Psoas muscle (tissue), 8 donors: ENCODE data around the gene HEXIM1. TPM values are rescaled to one million over a fixed set of nuclear protein-coding genes. Genes with fewer than 3 reads are reported as not detected.

ENCODE experiments used
- ATAC-seq, 4 donors: fragments of 200-7000 bp; cut with Tn5 transposase; one replicate each; pipeline ENCODE4 v1.9.1; 2020; ENCODE audit warnings: moderate library complexity in 3 of 4, mild to moderate bottlenecking in 2 of 4
- DNase-seq, 2 donors: peaks; one replicate each; pipeline ENCODE4 v3.0.0-alpha.2; 2020
- H3K27ac ChIP-seq: fragments of 200-600 bp; one replicate; pipeline ENCODE4 v1.8.0; 2022
- H3K27me3 ChIP-seq, 3 donors: fragments of 200-600 bp in 1 of 3; one replicate each; pipeline versions ENCODE4 v1.6.1 to v1.8.0; 2013 to 2022; ENCODE audit warnings: low read length in 2 of 3, mild to moderate bottlenecking in 2 of 3, moderate library complexity in 1 of 3; ENCODE audit not compliant: insufficient read depth in 3 of 3
- H3K36me3 ChIP-seq, 2 donors: fragments of 200-600 bp in 1 of 2; one replicate each; pipeline versions ENCODE4 v1.6.1 to v1.8.0; 2013 to 2022; ENCODE audit warnings: low read depth in 1 of 2, mild to moderate bottlenecking in 1 of 2, moderate library complexity in 1 of 2; ENCODE audit not compliant: insufficient read depth in 1 of 2
- H3K4me1 ChIP-seq: fragments of 200-600 bp; one replicate; pipeline ENCODE4 v1.8.0; 2022
- H3K4me3 ChIP-seq: fragments of 200-600 bp; one replicate; pipeline ENCODE4 v1.8.0; 2022; ENCODE audit warnings: mild to moderate bottlenecking
- H3K9me3 ChIP-seq: fragments of 200-600 bp; one replicate; pipeline ENCODE4 v1.8.0; 2022
- WGBS, 3 donors: extraction: QIAGEN DNeasy Blood & Tissue Kit; methylation state at CpG; one replicate each; pipeline versions ENCODE4 v1.1.6 to v1.1.7; 2013; 5-methylcytosine and 5-hydroxymethylcytosine counted together
- intact Hi-C, 2 donors: fragments of 100-400 bp; cut with DNase I; formaldehyde crosslinking; loops; one replicate each; pipeline versions ENCODE4 v1.11.0 to v1.14.2; 2022
- polyA plus RNA-seq, 3 donors: library from polyadenylated mRNA; stranded (reverse); fragments of 200-250 nt; gene quantifications; one replicate each; pipeline ENCODE4 v1.2.3, GENCODE V29; 2013
- total RNA-seq, 4 donors: library from RNA; stranded (reverse); fragmentation: NEBNext Ultra II Directional in 2 of 4; extraction: Animal tissue kit (Norgen Biotek cat#: 25700) in 2 of 4; gene quantifications; one replicate each; pipeline versions ENCODE4 v1.2.1 to v1.2.4, GENCODE V29; 2021 to 2023
- TF ChIP-seq, protein P1 (sequence below): fragments of 200-600 bp; IDR thresholded peaks from one replicate; pipeline ENCODE4 v1.8.0; 2022; ENCODE audit warnings: antibody characterized with exemption
- donor health status: healthy with polysubstance abuse.
- donor health status: DM: no; HTN: no; CAD: no; lungs with moderate emphysema.
- donor health status: Bipolar disorder and iron deficiency.
- donor health status: healthy.
- donor health status: DM: yes; HTN: yes; CAD: no.
- donor health status: DM: no; HTN: no; CAD: no.
- donor health status: DM: no; HTN: no; CAD: no.
- donor health status: DM: yes; HTN: yes; CAD: no.

Gene HEXIM1
- total and polyA plus RNA-seq, 7 donors, result 9.5 to 127 (median 29.2) TPM

DNA sequence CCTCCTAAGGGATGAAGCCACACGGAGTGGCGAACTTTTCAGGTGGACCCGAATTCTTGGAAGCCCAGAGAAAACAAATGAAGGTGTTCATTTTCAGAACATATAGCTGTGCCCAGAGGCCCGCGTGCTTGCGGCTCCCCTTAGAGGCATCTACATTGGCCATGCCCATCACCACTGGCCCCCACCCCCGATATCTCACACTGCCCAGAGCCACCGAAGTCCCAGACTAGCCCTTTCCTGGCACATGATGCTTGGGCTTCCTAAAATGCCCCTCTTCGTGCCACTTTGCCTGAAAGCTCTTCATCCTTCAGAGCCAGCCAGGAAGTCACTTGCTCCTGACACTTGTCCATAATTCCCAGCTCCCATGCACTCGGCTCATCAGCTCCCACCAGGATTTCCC, 2.1 kb upstream of the HEXIM1 start:
- TF ChIP-seq, protein P1, sequence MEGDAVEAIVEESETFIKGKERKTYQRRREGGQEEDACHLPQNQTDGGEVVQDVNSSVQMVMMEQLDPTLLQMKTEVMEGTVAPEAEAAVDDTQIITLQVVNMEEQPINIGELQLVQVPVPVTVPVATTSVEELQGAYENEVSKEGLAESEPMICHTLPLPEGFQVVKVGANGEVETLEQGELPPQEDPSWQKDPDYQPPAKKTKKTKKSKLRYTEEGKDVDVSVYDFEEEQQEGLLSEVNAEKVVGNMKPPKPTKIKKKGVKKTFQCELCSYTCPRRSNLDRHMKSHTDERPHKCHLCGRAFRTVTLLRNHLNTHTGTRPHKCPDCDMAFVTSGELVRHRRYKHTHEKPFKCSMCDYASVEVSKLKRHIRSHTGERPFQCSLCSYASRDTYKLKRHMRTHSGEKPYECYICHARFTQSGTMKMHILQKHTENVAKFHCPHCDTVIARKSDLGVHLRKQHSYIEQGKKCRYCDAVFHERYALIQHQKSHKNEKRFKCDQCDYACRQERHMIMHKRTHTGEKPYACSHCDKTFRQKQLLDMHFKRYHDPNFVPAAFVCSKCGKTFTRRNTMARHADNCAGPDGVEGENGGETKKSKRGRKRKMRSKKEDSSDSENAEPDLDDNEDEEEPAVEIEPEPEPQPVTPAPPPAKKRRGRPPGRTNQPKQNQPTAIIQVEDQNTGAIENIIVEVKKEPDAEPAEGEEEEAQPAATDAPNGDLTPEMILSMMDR, result no peak
- H3K4me3 ChIP-seq, result peak overlapping the region; percentile 76
- ATAC-seq (no peak), DNase-seq (peak in 1 of 2 donors; percentile 63)
- H3K27ac ChIP-seq, result peak overlapping the region; percentile 97
- intact Hi-C loops, result no loop called here
- H3K27me3 ChIP-seq, result no peaks in the 10 kb centered on the region
- H3K36me3 ChIP-seq, result no peaks in the 10 kb centered on the region
- H3K4me1 ChIP-seq, result peaks cover 16% of the 10 kb centered on the region
- no peaks in the 10 kb centered on the region for H3K9me3 ChIP-seq
- WGBS, 3 donors, result 75 to 80% (median 79%) methylated on average over 10 of the region's 10 CpGs

DNA sequence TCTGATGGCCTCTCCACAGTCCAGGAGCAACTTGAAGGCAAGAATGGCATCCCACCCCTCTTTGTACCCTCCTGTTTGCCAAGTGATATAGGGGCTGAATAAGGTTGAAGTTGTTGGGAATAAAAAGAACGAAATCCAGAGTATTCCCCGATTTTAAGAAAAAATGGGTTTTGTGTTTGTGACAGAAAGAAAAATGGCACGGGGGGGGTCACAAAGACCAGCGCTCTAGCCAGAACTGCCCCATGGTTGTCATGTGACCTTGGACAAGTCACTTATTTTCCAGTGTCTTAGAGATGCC, 1.7 kb upstream of the HEXIM1 start:
- H3K9me3 ChIP-seq, result no peaks in the 10 kb centered on the region
- peak overlapping the region; percentile 76 for H3K4me3 ChIP-seq
- no peak for DNase-seq
- peak overlapping the region; percentile 97 for H3K27ac ChIP-seq
- TF ChIP-seq, protein P1, result no peak
- intact Hi-C loops, result no loop called here
- peaks cover 20% of the 10 kb centered on the region for H3K4me1 ChIP-seq
- no peaks in the 10 kb centered on the region for H3K27me3 ChIP-seq
- WGBS, 3 donors, result 63 to 80% (median 68%) methylated on average over 4 of the region's 4 CpGs
- ATAC-seq, result no peak
- H3K36me3 ChIP-seq, result no peaks in the 10 kb centered on the region

- intact Hi-C loops, result no loop called here
- Histone ChIP-seq H3K27me3 (no peaks in the 10 kb centered on the region), H3K27ac (peak overlapping the region; percentile 97), H3K4me1 (peaks cover 24% of the 10 kb centered on the region), H3K36me3 (no peaks in the 10 kb centered on the region), H3K4me3 (peak overlapping the region; percentile 76), H3K9me3 (no peaks in the 10 kb centered on the region)
- DNase-seq, result peak in 1 of 2 donors; percentile 29
- peak; percentile 5 to 31 (median 14) for ATAC-seq
- TF ChIP-seq, protein P1, result no peak
- WGBS, 3 donors, result 4 to 9% (median 4%) methylated on average over 23 to 29 of the region's 29 CpGs
Observed at GRCh38 chr17:45146890-45147580, 1.2 kb upstream of the HEXIM1 start.

DNA sequence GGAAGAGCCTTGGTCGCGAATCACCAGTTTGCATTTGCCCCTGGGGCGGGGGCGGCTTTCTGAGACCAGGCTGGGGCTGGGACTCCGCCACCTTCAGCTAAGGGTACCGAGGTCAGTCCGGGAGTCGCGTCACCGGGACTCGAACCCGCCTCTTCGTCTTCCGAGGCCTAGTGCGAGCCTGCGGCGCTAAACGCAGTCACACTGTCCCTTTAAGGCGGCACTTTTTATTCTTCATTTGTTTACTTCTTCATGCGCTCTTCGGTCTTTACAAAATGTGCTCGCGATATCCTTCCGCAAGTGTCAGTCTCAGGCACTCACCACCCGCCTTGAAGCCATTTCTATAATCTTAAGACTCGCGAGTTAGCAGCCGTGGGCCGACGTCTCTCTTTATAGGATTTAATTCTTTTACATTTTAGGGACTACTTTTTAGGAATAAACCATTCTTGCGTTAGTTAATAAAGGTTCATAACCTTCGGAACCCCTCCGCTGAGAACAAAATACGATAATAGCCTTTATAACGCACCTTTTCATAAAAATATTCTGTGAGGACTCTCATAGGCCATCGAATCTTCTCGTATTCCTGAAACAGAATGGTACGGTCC, 593 bp upstream of the HEXIM1 start:
- ATAC-seq (peak; percentile 50 to 59 (median 54)), DNase-seq (peak; percentile 84 to 93)
- WGBS, 3 donors, result 0 to 1% (median 0%) methylated on average over 33 to 38 of the region's 38 CpGs
- H3K4me3 ChIP-seq, result peak overlapping the region; percentile 76
- no peaks in the 10 kb centered on the region for H3K9me3 ChIP-seq
- peaks cover 28% of the 10 kb centered on the region for H3K4me1 ChIP-seq
- H3K27ac ChIP-seq, result peak overlapping the region; percentile 97
- intact Hi-C loops, result no loop called here
- TF ChIP-seq, protein P1, result no peak
- H3K36me3 ChIP-seq, result no peaks in the 10 kb centered on the region
- no peaks in the 10 kb centered on the region for H3K27me3 ChIP-seq
